Spleen (tissue), 11 donors: ENCODE data around the gene NPC1. TPM values are rescaled to one million over a fixed set of nuclear protein-coding genes. Genes with fewer than 3 reads are reported as not detected.

Experiments used
- DNase-seq: peaks from one replicate; pipeline ENCODE4 v3.0.0-alpha.2; 2020
- H3K27ac ChIP-seq, 8 donors: fragments of 200-600 bp; sonication (generic) in 7 of 8; 1 replicate in 4 of 8; 2 replicates in 4 of 8; pipeline versions ENCODE4 v1.5.0 to v1.8.0; 2016 to 2021; ENCODE audit warnings: inconsistent platforms in 4 of 8, mild to moderate bottlenecking in 4 of 8, moderate library complexity in 1 of 8
- H3K27me3 ChIP-seq, 7 donors: fragments of 200-600 bp; sonication (generic) in 6 of 7; replicated peaks in 1 of 7; 1 replicate in 4 of 7; 2 replicates in 3 of 7; pipeline versions ENCODE4 v1.5.0 to v1.8.0; 2016 to 2021; ENCODE audit warnings: inconsistent platforms in 3 of 7, mild to moderate bottlenecking in 1 of 7
- H3K36me3 ChIP-seq, 6 donors: fragments of 200-600 bp; sonication (generic) in 5 of 6; 1 replicate in 4 of 6; 2 replicates in 2 of 6; pipeline versions ENCODE4 v1.5.0 to v1.8.0; 2016 to 2021; ENCODE audit warnings: inconsistent platforms in 2 of 6
- H3K4me1 ChIP-seq, 6 donors: fragments of 200-600 bp; sonication (generic) in 5 of 6; 1 replicate in 3 of 6; 2 replicates in 3 of 6; pipeline versions ENCODE4 v1.5.0 to v1.8.0; 2016 to 2021; ENCODE audit warnings: inconsistent platforms in 3 of 6
- H3K4me3 ChIP-seq, 8 donors: fragments of 200-600 bp; sonication (generic) in 7 of 8; 1 replicate in 4 of 8; 2 replicates in 4 of 8; pipeline versions ENCODE4 v1.5.0 to v1.8.0; 2016 to 2021; ENCODE audit warnings: inconsistent platforms in 4 of 8, mild to moderate bottlenecking in 4 of 8, moderate library complexity in 2 of 8
- H3K9me3 ChIP-seq, 8 donors: fragments of 200-600 bp; sonication (generic) in 7 of 8; 1 replicate in 4 of 8; 2 replicates in 4 of 8; pipeline versions ENCODE4 v1.5.0 to v1.8.0; 2016 to 2021; ENCODE audit warnings: inconsistent platforms in 4 of 8
- POLR2A ChIP-seq, 3 donors: fragments of 450-650 bp; IDR thresholded peaks; one replicate each; pipeline ENCODE4 v1.5.1; 2017; ENCODE audit warnings: antibody characterized with exemption in 3 of 3, mild to moderate bottlenecking in 1 of 3
- POLR2AphosphoS5 ChIP-seq, 3 donors: sonication (generic); formaldehyde crosslinking; IDR thresholded peaks; one replicate each; pipeline ENCODE4 v1.5.1; 2017; ENCODE audit warnings: antibody characterized with exemption in 3 of 3
- WGBS, 5 donors: extraction: QIAGEN DNeasy Blood & Tissue Kit in 3 of 5; methylation state at CpG; one replicate each; pipeline versions ENCODE4 v1.1.5 to v1.1.7; 2013 to 2018; 5-methylcytosine and 5-hydroxymethylcytosine counted together
- intact Hi-C: fragments of 100-400 bp; cut with DNase I; formaldehyde crosslinking; loops from one replicate; pipeline ENCODE4 v1.15.0; 2023; ENCODE audit warnings: low total_unique reads
- polyA plus RNA-seq, 3 donors: library from polyadenylated mRNA; stranded (reverse); fragments of 200-250 nt; gene quantifications; one replicate each; pipeline ENCODE4 v1.2.1, GENCODE V29; 2013
- total RNA-seq, 7 donors: library from RNA; depleted of rRNA in 3 of 7; stranded (reverse); fragments of >200 nt in 3 of 7; fragmentation: NEBNext Ultra II Directional in 4 of 7; extraction: Animal tissue kit (Norgen Biotek cat#: 25700) in 4 of 7; gene quantifications; one replicate each; pipeline versions ENCODE4 v1.1.0 to v1.2.1, GENCODE V29; 2016 to 2021
- TF ChIP-seq, protein P1 (sequence below), 11 experiments: fragments of 200-600 bp in 7 of 11; fragments of 450-650 bp in 4 of 11; sonication (generic) in 4 of 11; IDR thresholded peaks in 8 of 11; conservative IDR thresholded peaks in 3 of 11; 1 replicate in 7 of 11; 2 replicates in 4 of 11; pipeline versions ENCODE4 v1.4.0 to v1.8.0; 2016 to 2021; ENCODE audit warnings: antibody characterized with exemption in 11 of 11, inconsistent platforms in 4 of 11, mild to moderate bottlenecking in 1 of 11
- donor health status: healthy with polysubstance abuse.
- donor health status: DM: no; HTN: no; CAD: no; lungs with moderate emphysema.
- donor health status: DM: no; HTN: no; CAD: no.
- donor health status: Bipolar disorder and iron deficiency.
- donor health status: healthy.
- donor health status: DM: no; HTN: no; CAD: no.
- donor health status: DM: yes; HTN: yes; CAD: no.

The NPC1 gene
- total and polyA plus RNA-seq, 10 donors: 8.1 to 84.2 (median 56.0) TPM

DNA sequence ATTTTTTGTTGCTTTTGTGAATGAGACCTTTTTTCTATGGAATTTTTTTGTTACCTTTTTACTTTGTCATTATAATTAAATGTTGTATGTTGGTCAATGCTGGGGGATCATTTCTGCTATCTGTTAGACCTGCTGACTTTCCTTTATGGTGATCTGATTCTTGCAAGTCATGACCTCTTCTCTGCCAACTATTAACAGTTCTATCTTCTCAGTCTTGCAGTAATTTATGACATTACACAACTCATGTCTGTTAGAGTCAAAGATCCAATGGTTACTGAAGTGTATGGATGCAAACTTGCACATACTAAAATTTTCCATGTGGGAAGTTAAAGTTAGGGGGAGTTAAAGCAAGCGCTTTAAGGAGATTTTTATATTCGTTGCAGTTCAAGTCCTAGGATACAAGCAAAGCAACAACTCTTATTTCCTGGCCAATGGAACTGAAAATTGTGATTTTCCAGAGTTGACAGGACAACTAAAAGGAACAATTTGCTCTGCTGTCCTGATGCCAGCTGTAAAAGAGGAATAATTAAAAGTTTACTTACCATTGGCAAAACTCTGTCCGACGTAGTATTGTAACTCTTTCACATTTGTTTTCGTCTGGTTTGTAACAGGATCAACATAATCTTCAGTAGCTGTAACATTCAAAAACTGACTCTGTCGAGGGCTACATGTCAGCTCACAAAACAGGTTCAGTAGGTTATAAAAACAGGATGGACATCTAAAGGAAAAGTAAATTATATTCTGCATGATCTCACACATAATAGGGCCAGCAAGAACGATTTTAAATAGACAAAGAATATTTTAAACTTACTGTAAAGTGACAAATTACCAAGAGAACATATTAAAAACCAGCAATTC, 17.8 kb downstream of the NPC1 start:
- H3K27ac ChIP-seq: no peak overlapping the region

GRCh38 chr18:23567671-23568070, 18.6 kb downstream of the NPC1 start:
- intact Hi-C loops: no loop called here
- TF ChIP-seq, protein P1, sequence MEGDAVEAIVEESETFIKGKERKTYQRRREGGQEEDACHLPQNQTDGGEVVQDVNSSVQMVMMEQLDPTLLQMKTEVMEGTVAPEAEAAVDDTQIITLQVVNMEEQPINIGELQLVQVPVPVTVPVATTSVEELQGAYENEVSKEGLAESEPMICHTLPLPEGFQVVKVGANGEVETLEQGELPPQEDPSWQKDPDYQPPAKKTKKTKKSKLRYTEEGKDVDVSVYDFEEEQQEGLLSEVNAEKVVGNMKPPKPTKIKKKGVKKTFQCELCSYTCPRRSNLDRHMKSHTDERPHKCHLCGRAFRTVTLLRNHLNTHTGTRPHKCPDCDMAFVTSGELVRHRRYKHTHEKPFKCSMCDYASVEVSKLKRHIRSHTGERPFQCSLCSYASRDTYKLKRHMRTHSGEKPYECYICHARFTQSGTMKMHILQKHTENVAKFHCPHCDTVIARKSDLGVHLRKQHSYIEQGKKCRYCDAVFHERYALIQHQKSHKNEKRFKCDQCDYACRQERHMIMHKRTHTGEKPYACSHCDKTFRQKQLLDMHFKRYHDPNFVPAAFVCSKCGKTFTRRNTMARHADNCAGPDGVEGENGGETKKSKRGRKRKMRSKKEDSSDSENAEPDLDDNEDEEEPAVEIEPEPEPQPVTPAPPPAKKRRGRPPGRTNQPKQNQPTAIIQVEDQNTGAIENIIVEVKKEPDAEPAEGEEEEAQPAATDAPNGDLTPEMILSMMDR (IDR thresholded peaks at IDR 0.05 in 8 of 11, conservative IDR thresholded peaks at IDR 0.05 in 3 of 11): no peak
- Histone ChIP-seq H3K9me3 (no peaks in the 10 kb centered on the region), H3K4me1 (peaks cover 0 to 44% (median 5%) of the 10 kb centered on the region in 6 donors), H3K4me3 (no peak overlapping the region), H3K36me3 (peaks cover 0 to 100% (median 60%) of the 10 kb centered on the region in 6 donors), H3K27me3 (no peaks in the 10 kb centered on the region), H3K27ac (no peak overlapping the region)
- WGBS, 5 donors: 73 to 95% (median 86%) methylated on average over 3 of the region's 3 CpGs
- no peak for DNase-seq

More for the DNA sequence above, 17.8 kb downstream of the NPC1 start:
- peaks cover under 1 to 47% (median 14%) of the 10 kb centered on the region in 6 donors for H3K4me1 ChIP-seq
- no peak for DNase-seq
- intact Hi-C loops: no loop called here
- H3K4me3 ChIP-seq: no peak overlapping the region
- 90 to 93% (median 92%) methylated on average over 7 of the region's 7 CpGs for WGBS, 5 donors
- peaks cover 0 to 100% (median 60%) of the 10 kb centered on the region in 6 donors for H3K36me3 ChIP-seq
- no peak for TF ChIP-seq POLR2A (IDR thresholded peaks at IDR 0.05)
- TF ChIP-seq POLR2AphosphoS5 (IDR thresholded peaks at IDR 0.05): no peak
- TF ChIP-seq, protein P1 (IDR thresholded peaks at IDR 0.05 in 8 of 11, conservative IDR thresholded peaks at IDR 0.05 in 3 of 11): no peak
- H3K27me3 ChIP-seq: no peaks in the 10 kb centered on the region
- H3K9me3 ChIP-seq: no peaks in the 10 kb centered on the region

DNA sequence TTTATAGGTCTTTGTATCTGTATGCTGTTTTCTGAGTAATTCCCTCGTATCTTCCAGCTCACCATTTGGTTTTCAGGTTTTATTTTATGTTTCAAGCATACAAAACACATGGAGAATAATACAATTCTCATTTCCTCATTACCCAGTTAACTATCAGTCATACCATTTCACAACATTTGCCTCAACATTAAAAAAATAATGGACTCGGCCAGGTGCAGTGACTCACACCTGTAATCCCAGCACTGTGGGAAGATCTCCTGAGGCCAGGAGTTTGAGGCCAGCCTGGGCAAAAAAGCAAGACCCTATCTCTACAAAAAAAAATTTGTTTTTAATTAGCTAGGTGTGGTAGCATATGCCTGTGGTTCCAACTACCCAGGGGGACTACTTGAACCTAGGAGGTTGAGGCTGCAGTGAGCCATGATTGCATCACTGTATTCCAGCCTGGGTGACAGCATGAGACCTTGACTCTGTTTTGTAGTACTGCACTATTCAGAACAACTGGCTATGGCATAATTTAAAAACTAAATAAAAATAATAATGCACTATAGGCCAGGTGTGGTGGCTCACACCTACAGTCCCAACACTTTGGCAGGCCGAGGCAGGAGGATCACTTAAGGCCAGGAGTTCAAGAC, 20.3 kb downstream of the NPC1 start:
- H3K27ac ChIP-seq: no peak overlapping the region
- H3K9me3 ChIP-seq: no peaks in the 10 kb centered on the region
- no peak for DNase-seq
- H3K36me3 ChIP-seq: peaks cover 0 to 100% (median 64%) of the 10 kb centered on the region in 6 donors
- H3K4me3 ChIP-seq: no peak overlapping the region
- intact Hi-C loops: no loop called here
- H3K27me3 ChIP-seq: no peaks in the 10 kb centered on the region
- 66 to 94% (median 79%) methylated on average over 3 of the region's 3 CpGs for WGBS, 5 donors
- TF ChIP-seq POLR2AphosphoS5 (IDR thresholded peaks at IDR 0.05) (no peak), POLR2A (IDR thresholded peaks at IDR 0.05) (no peak)
- TF ChIP-seq, protein P1 (IDR thresholded peaks at IDR 0.05 in 8 of 11, conservative IDR thresholded peaks at IDR 0.05 in 3 of 11): no peak
- peaks cover 0 to 28% (median 0%) of the 10 kb centered on the region in 6 donors for H3K4me1 ChIP-seq
